ENCODE data around the gene SLC22A7.

GRCh38 chr6:43248791-43249190 lies 49.3 kb upstream of the SLC22A7 start:
- no peak for TF ChIP-seq CTCF (optimal IDR thresholded peaks at IDR 0.05 in 1 of 3, IDR thresholded peaks at IDR 0.05 in 1 of 3, conservative IDR thresholded peaks at IDR 0.05 in 1 of 3; ENCODE audit: extremely low read depth in 1 of 3, insufficient read depth in 2 of 3, low read length in 3 of 3)
- no peak for TF ChIP-seq EZH2 (IDR thresholded peaks at IDR 0.05; ENCODE audit: low read length)
